ENCODE results near the gene SHISA7. TPM values are rescaled to one million over a fixed set of nuclear protein-coding genes. Genes with fewer than 3 reads are reported as not detected.

SHISA7 gene
- total RNA-seq, 1 experiment from 2014 or later, result not detected

GRCh38 chr19:55384131-55384919 is 58.8 kb downstream of the SHISA7 start, which contains the start of gene TMEM238:
Gene TMEM238 (minus strand): TSS chr19:55384292. CDS start chr19:55384259, 33 bp downstream.
- peak within 1 kb of the TSS; percentile 92 for H3K27ac ChIP-seq (ENCODE audit: low read length)
- H4K20me1 ChIP-seq (ENCODE audit: insufficient read depth, low read depth, low read length), result peaks cover 37% of the 10 kb centered on the region
- DNase-seq, result peak; percentile 81
- peak within 1 kb of the TSS; percentile 58; the same call in 1 of the 2 replicates for H2AFZ ChIP-seq (ENCODE audit: low read length)
- H3K9me3 ChIP-seq (ENCODE audit: low read length), result no peaks in the 10 kb centered on the region
- peak within 1 kb of the TSS; percentile 92 for H3K4me2 ChIP-seq (ENCODE audit: low read depth, low read length, poor library complexity, severe bottlenecking)
- peak within 1 kb of the TSS; percentile 99 for H3K4me3 ChIP-seq (ENCODE audit: low read length)
- peaks cover 17% of the 10 kb centered on the region for H3K79me2 ChIP-seq (ENCODE audit: low read length)
- H3K36me3 ChIP-seq (ENCODE audit: insufficient read depth, low read length), result peaks cover 26% of the 10 kb centered on the region
- no peaks in the 10 kb centered on the region for H3K9me2 ChIP-seq (replicated peaks; ENCODE audit: insufficient read depth, low read length)
- H3K9ac ChIP-seq (ENCODE audit: low read length), result peak within 1 kb of the TSS; percentile 83
- peaks cover 38% of the 10 kb centered on the region for H3K4me1 ChIP-seq (ENCODE audit: low read length)
- no peaks in the 10 kb centered on the region for H3K27me3 ChIP-seq (ENCODE audit: low read length)

GRCh38 chr19:55383279-55384130 is 59.6 kb downstream of the SHISA7 start:
- Histone ChIP-seq H3K27me3 (ENCODE audit: low read length) (no peaks in the 10 kb centered on the region), H3K9ac (ENCODE audit: low read length) (peak overlapping the region; percentile 83), H2AFZ (ENCODE audit: low read length) (0 out of 2 replicates have a peak overlapping the region, but pooled peaks have one; percentile 58), H3K4me2 (ENCODE audit: low read depth, low read length, poor library complexity, severe bottlenecking) (peak overlapping the region; percentile 92), H3K4me3 (ENCODE audit: low read length) (peak overlapping the region; percentile 99), H3K9me3 (ENCODE audit: low read length) (no peaks in the 10 kb centered on the region), H3K4me1 (ENCODE audit: low read length) (peaks cover 39% of the 10 kb centered on the region), H4K20me1 (ENCODE audit: insufficient read depth, low read depth, low read length) (peaks cover 37% of the 10 kb centered on the region), H3K36me3 (ENCODE audit: insufficient read depth, low read length) (peaks cover 23% of the 10 kb centered on the region), H3K79me2 (ENCODE audit: low read length) (peaks cover 17% of the 10 kb centered on the region), H3K27ac (ENCODE audit: low read length) (peak overlapping the region; percentile 35; the same call in 1 of the 2 replicates), H3K9me2 (replicated peaks; ENCODE audit: insufficient read depth, low read length) (no peaks in the 10 kb centered on the region)
- DNase-seq, result peak; percentile 93

GRCh38 chr19:55382522-55383054 is 60.5 kb downstream of the SHISA7 start:
- Histone ChIP-seq H3K36me3 (ENCODE audit: insufficient read depth, low read length) (peaks cover 14% of the 10 kb centered on the region), H3K4me3 (ENCODE audit: low read length) (peak overlapping the region; percentile 64), H3K27me3 (ENCODE audit: low read length) (no peaks in the 10 kb centered on the region), H3K79me2 (ENCODE audit: low read length) (peaks cover 17% of the 10 kb centered on the region), H2AFZ (ENCODE audit: low read length) (no peak overlapping the region), H4K20me1 (ENCODE audit: insufficient read depth, low read depth, low read length) (peaks cover 34% of the 10 kb centered on the region), H3K9ac (ENCODE audit: low read length) (peak overlapping the region; percentile 66), H3K4me2 (ENCODE audit: low read depth, low read length, poor library complexity, severe bottlenecking) (peak overlapping the region; percentile 70), H3K9me3 (ENCODE audit: low read length) (no peaks in the 10 kb centered on the region), H3K4me1 (ENCODE audit: low read length) (peaks cover 44% of the 10 kb centered on the region), H3K9me2 (replicated peaks; ENCODE audit: insufficient read depth, low read length) (no peaks in the 10 kb centered on the region), H3K27ac (ENCODE audit: low read length) (no peak overlapping the region)
- DNase-seq, result no peak

GRCh38 chr19:55382013-55382412 is 61.1 kb downstream of the SHISA7 start:
- no peaks in the 10 kb centered on the region for H3K9me3 ChIP-seq (ENCODE audit: low read length)
- H3K9ac ChIP-seq (ENCODE audit: low read length), result no peak overlapping the region
- no peak overlapping the region for H3K27ac ChIP-seq (ENCODE audit: low read length)
- peaks cover 12% of the 10 kb centered on the region for H3K79me2 ChIP-seq (ENCODE audit: low read length)
- H3K27me3 ChIP-seq (ENCODE audit: low read length), result no peaks in the 10 kb centered on the region
- H3K9me2 ChIP-seq (replicated peaks; ENCODE audit: insufficient read depth, low read length), result no peaks in the 10 kb centered on the region
- no peak overlapping the region for H3K4me3 ChIP-seq (ENCODE audit: low read length)
- peaks cover 9% of the 10 kb centered on the region for H3K36me3 ChIP-seq (ENCODE audit: insufficient read depth, low read length)
- H4K20me1 ChIP-seq (ENCODE audit: insufficient read depth, low read depth, low read length), result peaks cover 30% of the 10 kb centered on the region
- H3K4me2 ChIP-seq (ENCODE audit: low read depth, low read length, poor library complexity, severe bottlenecking), result no peak overlapping the region
- no peak for DNase-seq
- peaks cover 40% of the 10 kb centered on the region for H3K4me1 ChIP-seq (ENCODE audit: low read length)
- no peak overlapping the region for H2AFZ ChIP-seq (ENCODE audit: low read length)

- H3K4me1 ChIP-seq (ENCODE audit: low read length), result peaks cover 21% of the 10 kb centered on the region
- no peaks in the 10 kb centered on the region for H3K9me2 ChIP-seq (replicated peaks; ENCODE audit: insufficient read depth, low read length)
- H4K20me1 ChIP-seq (ENCODE audit: insufficient read depth, low read depth, low read length), result peaks cover 19% of the 10 kb centered on the region; the same call in 1 of the 2 replicates
- no peak overlapping the region for H3K4me2 ChIP-seq (ENCODE audit: low read depth, low read length, poor library complexity, severe bottlenecking)
- H3K4me3 ChIP-seq (ENCODE audit: low read length), result no peak overlapping the region
- no peak overlapping the region for H2AFZ ChIP-seq (ENCODE audit: low read length)
- H3K27me3 ChIP-seq (ENCODE audit: low read length), result no peaks in the 10 kb centered on the region
- H3K36me3 ChIP-seq (ENCODE audit: insufficient read depth, low read length), result no peaks in the 10 kb centered on the region
- DNase-seq, result no peak
- no peaks in the 10 kb centered on the region for H3K9me3 ChIP-seq (ENCODE audit: low read length)
- no peak overlapping the region for H3K27ac ChIP-seq (ENCODE audit: low read length)
- no peaks in the 10 kb centered on the region for H3K79me2 ChIP-seq (ENCODE audit: low read length)
- H3K9ac ChIP-seq (ENCODE audit: low read length), result no peak overlapping the region
These were observed 63.9 kb downstream of the SHISA7 start for GRCh38 chr19:55379174-55379573.

Other genes starting within 250 kb of the SHISA7 start
- 1.4 TPM in 1 of 2 replicates, not detected in the other for gene PTPRH, start 233.8 kb downstream of the SHISA7 start, total RNA-seq (2014; rRNA removed; shearing (Covaris generic); ENCODE audit: low replicate concordance)
- gene TMEM86B, start 214.5 kb downstream of the SHISA7 start, total RNA-seq (2014; rRNA removed; shearing (Covaris generic); ENCODE audit: low replicate concordance), result 7.8 and 9.5 TPM in 2 replicates
- gene PPP6R1, start 184.3 kb downstream of the SHISA7 start, total RNA-seq (2014; rRNA removed; shearing (Covaris generic); ENCODE audit: low replicate concordance), result 134 and 231 TPM in 2 replicates
- gene HSPBP1, start 163.2 kb downstream of the SHISA7 start, total RNA-seq (2014; rRNA removed; shearing (Covaris generic); ENCODE audit: low replicate concordance), result 35.0 and 62.5 TPM in 2 replicates
- 15.5 and 31.0 TPM in 2 replicates for gene BRSK1, start 159.3 kb downstream of the SHISA7 start, total RNA-seq (2014; rRNA removed; shearing (Covaris generic); ENCODE audit: low replicate concordance)
- gene TMEM150B, start 118.0 kb downstream of the SHISA7 start, total RNA-seq (2014; rRNA removed; shearing (Covaris generic); ENCODE audit: low replicate concordance), result 0.61 TPM in 1 of 2 replicates, not detected in the other
- 10.3 and 46.1 TPM in 2 replicates for gene KMT5C, start 103.4 kb downstream of the SHISA7 start, total RNA-seq (2014; rRNA removed; shearing (Covaris generic); ENCODE audit: low replicate concordance)
- not detected in 2 replicates for gene COX6B2, start 88.6 kb downstream of the SHISA7 start, total RNA-seq (2014; rRNA removed; shearing (Covaris generic); ENCODE audit: low replicate concordance)
- not detected in 2 replicates for gene GARIN5B, start 80.0 kb downstream of the SHISA7 start, total RNA-seq (2014; rRNA removed; shearing (Covaris generic); ENCODE audit: low replicate concordance)
- gene IL11, start 72.8 kb downstream of the SHISA7 start, total RNA-seq (2014; rRNA removed; shearing (Covaris generic); ENCODE audit: low replicate concordance), result 0.40 and 0.41 TPM in 2 replicates
- gene TMEM190, start 66.5 kb downstream of the SHISA7 start, total RNA-seq (2014; rRNA removed; shearing (Covaris generic); ENCODE audit: low replicate concordance), result not detected in 2 replicates
- gene TMEM238, start 59.0 kb downstream of the SHISA7 start, total RNA-seq (2014; rRNA removed; shearing (Covaris generic); ENCODE audit: low replicate concordance), result 0.89 and 8.0 TPM in 2 replicates
- gene RPL28, start 57.4 kb downstream of the SHISA7 start, total RNA-seq (2014; rRNA removed; shearing (Covaris generic); ENCODE audit: low replicate concordance), result 959 and 1,311 TPM in 2 replicates
- 291 and 1,094 TPM in 2 replicates for gene UBE2S, start 35.5 kb downstream of the SHISA7 start, total RNA-seq (2014; rRNA removed; shearing (Covaris generic); ENCODE audit: low replicate concordance)
- gene ISOC2, start 18.3 kb upstream of the SHISA7 start, total RNA-seq (2014; rRNA removed; shearing (Covaris generic); ENCODE audit: low replicate concordance), result 102 and 151 TPM in 2 replicates
- gene C19orf85, start 21.5 kb upstream of the SHISA7 start, total RNA-seq (2014; rRNA removed; shearing (Covaris generic); ENCODE audit: low replicate concordance), result not detected in 2 replicates
- 1.1 and 6.2 TPM in 2 replicates for gene ZNF628, start 33.3 kb upstream of the SHISA7 start, total RNA-seq (2014; rRNA removed; shearing (Covaris generic); ENCODE audit: low replicate concordance)
- gene NAT14, start 41.9 kb upstream of the SHISA7 start, total RNA-seq (2014; rRNA removed; shearing (Covaris generic); ENCODE audit: low replicate concordance), result 29.7 and 57.2 TPM in 2 replicates
- 1.0 TPM in 1 of 2 replicates, not detected in the other for gene SSC5D, start 45.1 kb upstream of the SHISA7 start, total RNA-seq (2014; rRNA removed; shearing (Covaris generic); ENCODE audit: low replicate concordance)
- not detected in 2 replicates for gene SBK2, start 93.8 kb upstream of the SHISA7 start, total RNA-seq (2014; rRNA removed; shearing (Covaris generic); ENCODE audit: low replicate concordance)
- not detected in 2 replicates for gene SBK3, start 102.2 kb upstream of the SHISA7 start, total RNA-seq (2014; rRNA removed; shearing (Covaris generic); ENCODE audit: low replicate concordance)
- 5.0 and 8.5 TPM in 2 replicates for gene ZNF579, start 137.5 kb upstream of the SHISA7 start, total RNA-seq (2014; rRNA removed; shearing (Covaris generic); ENCODE audit: low replicate concordance)
- gene FIZ1, start 156.2 kb upstream of the SHISA7 start, total RNA-seq (2014; rRNA removed; shearing (Covaris generic); ENCODE audit: low replicate concordance), result 6.4 and 12.2 TPM in 2 replicates
- 8.4 and 20.3 TPM in 2 replicates for gene ZNF524, start 157.0 kb upstream of the SHISA7 start, total RNA-seq (2014; rRNA removed; shearing (Covaris generic); ENCODE audit: low replicate concordance)
- gene ZNF865, start 162.3 kb upstream of the SHISA7 start, total RNA-seq (2014; rRNA removed; shearing (Covaris generic); ENCODE audit: low replicate concordance), result 3.6 and 8.6 TPM in 2 replicates
- gene ZNF784, start 181.3 kb upstream of the SHISA7 start, total RNA-seq (2014; rRNA removed; shearing (Covaris generic); ENCODE audit: low replicate concordance), result 2.8 and 3.5 TPM in 2 replicates
- gene ZNF580, start 197.7 kb upstream of the SHISA7 start, total RNA-seq (2014; rRNA removed; shearing (Covaris generic); ENCODE audit: low replicate concordance), result 44.3 and 47.5 TPM in 2 replicates
- 119 and 128 TPM in 2 replicates for gene ZNF581, start 200.3 kb upstream of the SHISA7 start, total RNA-seq (2014; rRNA removed; shearing (Covaris generic); ENCODE audit: low replicate concordance)
- gene CCDC106, start 204.9 kb upstream of the SHISA7 start, total RNA-seq (2014; rRNA removed; shearing (Covaris generic); ENCODE audit: low replicate concordance), result 26.2 and 54.8 TPM in 2 replicates
- 107 and 272 TPM in 2 replicates for gene U2AF2, start 211.7 kb upstream of the SHISA7 start, total RNA-seq (2014; rRNA removed; shearing (Covaris generic); ENCODE audit: low replicate concordance)
- gene EPN1, start 231.9 kb upstream of the SHISA7 start, total RNA-seq (2014; rRNA removed; shearing (Covaris generic); ENCODE audit: low replicate concordance), result 21.2 and 52.5 TPM in 2 replicates

Measured in Karpas-422 (cell line).